Measurements from ENCODE around the gene REG4. TPM values are rescaled to one million over a fixed set of nuclear protein-coding genes. Genes with fewer than 3 reads are reported as not detected.
A peak's percentile ranks its signal among the peaks of the same experiment; 100 is the strongest.

The REG4 gene
- total RNA-seq, 1 donor from 2014 or later, result 4.3 TPM

DNA sequence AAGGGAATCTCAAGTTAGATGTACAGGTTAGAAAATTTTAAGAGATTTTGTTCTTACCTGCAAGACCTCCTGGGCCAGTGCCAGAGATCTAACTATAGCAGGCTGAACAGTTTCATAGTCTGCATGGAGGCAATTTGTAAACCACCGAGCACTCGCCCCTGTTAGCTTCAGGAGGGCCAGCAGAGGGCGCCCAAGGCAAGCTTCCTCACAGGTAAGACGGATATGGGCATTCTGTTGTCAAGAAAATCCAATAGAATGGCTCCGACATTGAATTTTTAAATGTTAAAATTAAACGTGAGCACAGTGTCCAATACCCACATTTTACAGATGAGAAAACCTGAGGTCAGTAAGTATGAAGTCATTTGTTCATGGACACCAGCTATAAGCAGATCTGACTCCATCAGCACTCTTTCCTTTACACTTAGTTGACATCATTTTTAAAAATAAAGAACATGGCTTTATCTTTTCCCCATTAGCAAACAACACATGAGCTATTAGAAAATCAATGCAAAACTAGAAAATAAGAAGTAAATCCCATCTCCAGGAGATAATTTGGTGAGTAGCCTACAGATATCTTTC, 2.2 kb downstream of the REG4 start:
- Mint-ChIP-seq H3K27ac (no peak overlapping the region), H3K27me3 (peaks cover 15% of the 10 kb centered on the region)

GRCh38 chr1:119808491-119808890, 2.8 kb downstream of the REG4 start:
- Mint-ChIP-seq H3K4me3 (no peak overlapping the region), H3K36me3 (no peaks in the 10 kb centered on the region), H3K4me1 (ENCODE audit: unreplicated experiment) (no peaks in the 10 kb centered on the region), H3K27ac (no peak overlapping the region), H3K9me3 (no peaks in the 10 kb centered on the region), H3K27me3 (peaks cover 15% of the 10 kb centered on the region)
- no peak for DNase-seq (ENCODE audit: extremely low spot score, unreplicated experiment)
- TF ChIP-seq, protein P1, sequence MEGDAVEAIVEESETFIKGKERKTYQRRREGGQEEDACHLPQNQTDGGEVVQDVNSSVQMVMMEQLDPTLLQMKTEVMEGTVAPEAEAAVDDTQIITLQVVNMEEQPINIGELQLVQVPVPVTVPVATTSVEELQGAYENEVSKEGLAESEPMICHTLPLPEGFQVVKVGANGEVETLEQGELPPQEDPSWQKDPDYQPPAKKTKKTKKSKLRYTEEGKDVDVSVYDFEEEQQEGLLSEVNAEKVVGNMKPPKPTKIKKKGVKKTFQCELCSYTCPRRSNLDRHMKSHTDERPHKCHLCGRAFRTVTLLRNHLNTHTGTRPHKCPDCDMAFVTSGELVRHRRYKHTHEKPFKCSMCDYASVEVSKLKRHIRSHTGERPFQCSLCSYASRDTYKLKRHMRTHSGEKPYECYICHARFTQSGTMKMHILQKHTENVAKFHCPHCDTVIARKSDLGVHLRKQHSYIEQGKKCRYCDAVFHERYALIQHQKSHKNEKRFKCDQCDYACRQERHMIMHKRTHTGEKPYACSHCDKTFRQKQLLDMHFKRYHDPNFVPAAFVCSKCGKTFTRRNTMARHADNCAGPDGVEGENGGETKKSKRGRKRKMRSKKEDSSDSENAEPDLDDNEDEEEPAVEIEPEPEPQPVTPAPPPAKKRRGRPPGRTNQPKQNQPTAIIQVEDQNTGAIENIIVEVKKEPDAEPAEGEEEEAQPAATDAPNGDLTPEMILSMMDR (conservative IDR thresholded peaks at IDR 0.05), result no peak

More for the DNA sequence above, 2.2 kb downstream of the REG4 start:
- Mint-ChIP-seq H3K4me3 (peak overlapping the region; percentile 32), H3K36me3 (no peaks in the 10 kb centered on the region), H3K9me3 (no peaks in the 10 kb centered on the region), H3K4me1 (ENCODE audit: unreplicated experiment) (no peaks in the 10 kb centered on the region)
- DNase-seq (ENCODE audit: extremely low spot score, unreplicated experiment), result no peak
- TF ChIP-seq, protein P1 (conservative IDR thresholded peaks at IDR 0.05), result peak; percentile 97

GRCh38 chr1:119806489-119806888, 4.8 kb downstream of the REG4 start:
- Mint-ChIP-seq H3K4me1 (ENCODE audit: unreplicated experiment) (no peaks in the 10 kb centered on the region), H3K36me3 (no peaks in the 10 kb centered on the region), H3K27ac (no peak overlapping the region), H3K9me3 (no peaks in the 10 kb centered on the region), H3K27me3 (peaks cover 15% of the 10 kb centered on the region), H3K4me3 (no peak overlapping the region)
- TF ChIP-seq, protein P1 (conservative IDR thresholded peaks at IDR 0.05), result no peak
- no peak for DNase-seq (ENCODE audit: extremely low spot score, unreplicated experiment)

DNA sequence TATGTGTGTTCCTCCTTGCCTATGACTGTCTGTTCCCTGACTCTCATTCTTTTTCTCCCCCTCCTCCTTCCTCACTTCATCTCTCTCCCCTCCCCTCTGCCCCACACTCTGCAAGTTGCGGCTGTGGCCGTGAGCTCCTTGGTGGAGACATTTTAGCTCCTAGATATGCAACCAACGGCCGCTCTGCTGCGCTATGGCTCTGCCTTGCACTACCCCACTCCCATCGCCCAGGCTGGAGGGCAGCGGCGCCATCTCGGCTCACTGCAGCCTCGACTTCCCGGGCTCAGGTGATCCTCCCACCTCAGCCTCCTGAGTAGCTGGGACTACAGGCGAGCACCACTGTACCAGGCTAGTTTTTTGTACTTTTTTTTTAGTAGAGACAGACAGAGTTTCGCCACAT, 5.5 kb downstream of the REG4 start:
- Mint-ChIP-seq H3K4me1 (ENCODE audit: unreplicated experiment) (no peaks in the 10 kb centered on the region), H3K27me3 (peaks cover 15% of the 10 kb centered on the region), H3K27ac (no peak overlapping the region), H3K9me3 (no peaks in the 10 kb centered on the region), H3K36me3 (no peaks in the 10 kb centered on the region), H3K4me3 (no peak overlapping the region)
- TF ChIP-seq, protein P1 (conservative IDR thresholded peaks at IDR 0.05), result no peak
- no peak for DNase-seq (ENCODE audit: extremely low spot score, unreplicated experiment)

DNA sequence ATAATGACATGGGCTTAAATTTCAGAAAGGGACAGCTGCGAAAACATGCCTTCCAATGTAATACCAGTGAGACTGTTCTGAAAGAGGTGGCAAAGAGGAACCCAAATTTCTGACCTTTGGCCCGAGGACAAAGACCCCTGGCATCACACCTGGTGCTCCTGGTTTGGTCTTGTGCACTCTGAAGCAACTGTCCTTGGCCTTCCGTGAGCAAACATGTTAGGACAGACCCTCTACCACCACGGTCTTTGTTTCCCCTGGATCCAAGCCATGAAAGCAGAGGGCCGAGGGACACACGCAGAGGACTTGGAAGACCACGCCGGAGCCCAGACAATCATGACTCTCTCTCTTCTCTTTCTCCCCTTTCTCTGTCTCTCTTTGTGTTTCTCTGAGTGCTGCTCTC, 6.0 kb downstream of the REG4 start:
- H3K4me3 Mint-ChIP-seq, result no peak overlapping the region
- no peak overlapping the region for H3K27ac Mint-ChIP-seq
- H3K27me3 Mint-ChIP-seq, result peaks cover 15% of the 10 kb centered on the region
- no peaks in the 10 kb centered on the region for H3K36me3 Mint-ChIP-seq
- DNase-seq (ENCODE audit: extremely low spot score, unreplicated experiment), result no peak
- H3K9me3 Mint-ChIP-seq, result no peaks in the 10 kb centered on the region
- TF ChIP-seq, protein P1 (conservative IDR thresholded peaks at IDR 0.05), result no peak
- H3K4me1 Mint-ChIP-seq (ENCODE audit: unreplicated experiment), result no peaks in the 10 kb centered on the region

Measured in type B pancreatic cell (in vitro differentiated cells).